Inflammatory macrophage (primary cell): ENCODE measurements around the gene HEG1.
A peak's percentile ranks its signal among the peaks of the same experiment; 100 is the strongest.

Source experiments
- DNase-seq, 2 donors: peaks; one replicate each; pipeline ENCODE4 v3.0.0-alpha.2; 2020 to 2022

The HEG1 gene

DNA sequence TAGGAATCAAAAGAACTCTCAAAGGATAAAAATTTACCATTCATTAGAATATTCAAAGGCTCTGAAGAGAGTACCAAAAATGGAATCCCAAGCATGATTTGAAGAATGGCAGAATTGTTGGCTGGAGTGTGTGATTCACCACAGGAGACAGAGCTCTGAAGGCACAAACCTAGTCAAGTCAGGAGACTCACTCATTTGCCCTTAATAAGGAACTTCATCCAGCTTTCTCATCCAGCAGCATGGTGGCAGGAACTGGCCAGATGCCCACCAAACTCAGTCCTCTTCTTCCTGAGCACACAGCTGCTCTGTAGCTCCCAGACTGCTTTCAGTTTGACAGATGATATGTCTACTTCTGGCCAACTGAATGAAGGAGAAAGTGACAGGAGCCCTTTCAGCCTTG is 16.5 kb upstream of the HEG1 start:
- DNase-seq, result peak in 1 of 2 donors; percentile 7

DNA sequence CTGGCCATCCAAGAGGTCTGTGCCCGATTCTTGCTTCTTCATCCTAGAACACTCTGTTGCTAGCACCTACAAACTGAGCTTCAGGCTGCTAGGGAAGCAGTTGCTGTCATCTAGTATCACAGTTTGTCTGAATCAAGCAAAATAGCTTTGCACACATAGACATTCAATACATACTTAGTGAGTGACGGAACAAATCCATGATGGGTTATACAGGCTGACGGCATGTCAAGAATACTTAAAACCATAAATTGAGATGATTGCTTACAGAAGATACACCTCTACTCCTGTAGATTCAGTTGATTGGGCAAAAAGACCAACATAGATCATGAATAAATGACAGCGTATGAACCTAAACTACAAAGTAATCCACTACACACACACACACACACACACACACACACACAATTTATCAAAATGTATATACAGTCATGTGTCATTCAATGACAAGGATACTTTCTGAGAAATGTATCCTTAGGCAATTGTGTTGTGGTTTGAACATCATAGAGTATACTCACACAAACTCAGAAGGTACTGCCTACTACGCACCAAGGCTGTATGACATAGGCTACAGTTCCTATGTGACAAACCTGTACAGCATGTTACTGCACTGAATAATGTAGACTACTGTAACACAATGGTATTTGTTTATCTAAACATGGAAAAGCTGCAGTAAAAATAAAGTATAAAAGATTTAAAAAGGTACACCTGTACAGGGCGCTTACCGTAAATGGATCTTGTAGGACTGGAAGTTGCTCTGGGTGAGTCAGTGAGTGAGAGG is 14.4 kb upstream of the HEG1 start:
- no peak for DNase-seq

DNA sequence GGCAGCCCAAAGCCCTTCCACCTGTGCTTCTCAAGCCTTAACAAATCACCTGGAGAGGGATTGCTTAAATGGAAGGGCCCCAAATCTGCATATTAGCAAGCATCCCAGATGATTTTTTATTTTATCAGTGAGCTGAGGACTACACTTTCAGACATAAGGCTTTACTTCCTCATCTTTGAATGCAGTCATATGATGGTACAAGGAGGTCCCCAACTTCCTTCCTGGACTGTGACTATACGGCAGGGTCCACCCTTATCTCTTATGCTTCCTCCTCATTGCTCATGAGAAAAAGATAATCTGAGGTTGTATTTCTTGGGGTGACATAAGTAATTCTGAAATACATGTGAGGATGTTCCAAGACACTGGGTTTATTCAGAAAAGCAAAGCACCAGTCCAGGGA is 13.7 kb upstream of the HEG1 start:
- DNase-seq, result peak; percentile 52 to 58

DNA sequence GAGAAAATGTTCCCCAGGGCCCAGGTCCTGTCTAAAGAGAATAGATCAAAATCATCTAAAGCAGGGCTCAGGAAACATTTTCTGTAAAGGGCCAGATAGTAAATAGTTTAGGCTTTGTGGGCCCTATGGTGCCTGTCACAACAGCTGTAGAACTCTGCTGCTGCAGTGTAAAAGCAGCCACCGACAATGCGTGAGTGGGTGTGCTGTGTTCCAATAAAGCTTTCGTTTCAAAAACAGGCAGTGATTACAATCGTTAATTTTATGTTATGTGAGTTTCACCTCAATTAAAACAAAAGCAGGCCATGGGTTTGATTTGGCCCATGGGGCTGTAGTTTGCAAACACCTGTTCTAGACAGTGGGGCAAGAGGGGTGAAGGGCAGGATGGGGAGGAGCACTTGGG is 12.5 kb upstream of the HEG1 start:
- no peak for DNase-seq

GRCh38 chr3:125067225-125067624 is 11.4 kb upstream of the HEG1 start:
- DNase-seq, result no peak

- DNase-seq, result no peak
Measured at GRCh38 chr3:125062904-125063618, 7.3 kb upstream of the HEG1 start.

GRCh38 chr3:125061646-125062045 is 5.8 kb upstream of the HEG1 start:
- DNase-seq, result no peak

DNA sequence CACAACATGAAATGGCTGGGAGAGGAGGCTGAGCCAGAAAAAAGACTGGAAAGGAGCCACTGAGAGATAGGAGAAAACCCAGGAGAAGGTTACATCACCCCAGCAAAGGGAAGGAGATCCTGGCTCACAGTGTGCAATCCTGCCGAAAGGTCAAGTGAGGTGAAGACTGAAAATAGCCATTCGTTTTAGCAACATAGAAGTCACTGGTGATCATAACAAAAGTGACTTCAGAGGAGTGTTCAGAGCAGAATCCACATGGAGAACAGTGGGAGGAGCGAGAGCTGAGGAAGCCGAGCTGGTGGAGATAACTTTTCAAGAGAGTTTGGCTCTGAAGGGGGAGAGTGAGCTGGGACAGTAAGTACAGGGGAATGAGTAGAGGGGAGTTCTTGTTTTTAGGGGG is 5.4 kb upstream of the HEG1 start:
- DNase-seq, result peak; percentile 12 to 54

DNA sequence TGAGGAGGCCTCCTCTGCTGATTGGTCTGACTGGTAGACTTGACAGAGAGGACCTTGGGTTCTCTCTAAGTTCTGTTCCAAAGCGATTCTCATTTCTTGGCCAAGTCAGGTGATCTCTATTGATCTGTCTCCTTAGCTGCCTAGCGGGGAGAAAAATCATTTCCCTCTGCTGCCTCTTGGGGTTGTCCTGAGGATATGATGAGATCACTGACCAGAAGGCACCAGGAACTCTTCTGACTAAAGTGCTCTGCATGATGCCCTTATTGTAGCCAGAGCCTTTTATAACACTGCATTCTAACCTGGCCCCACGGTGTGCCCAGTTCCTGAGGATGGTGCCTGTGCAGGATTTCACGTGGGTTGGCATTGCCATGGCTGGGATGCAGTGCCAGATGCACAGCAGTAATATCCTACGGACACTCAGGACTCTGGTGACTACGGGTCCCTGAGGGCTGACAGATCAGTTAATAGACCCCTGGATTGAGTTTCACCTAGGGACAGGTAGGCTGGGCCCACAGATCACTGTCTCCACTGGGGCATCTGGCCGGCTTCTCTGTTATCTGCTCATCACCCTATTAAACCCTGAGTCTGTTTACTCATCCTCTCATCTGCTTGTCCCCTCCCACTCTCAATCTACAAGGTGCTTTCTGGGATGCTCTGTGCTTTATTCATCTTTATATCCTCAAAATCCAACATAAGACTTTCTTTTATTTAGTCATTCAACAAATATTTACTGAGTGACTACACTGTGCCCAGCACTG is 3.9 kb upstream of the HEG1 start:
- DNase-seq, result peak in 1 of 2 donors; percentile 27

- no peak for DNase-seq
Measured at GRCh38 chr3:125058959-125059358, 3.2 kb upstream of the HEG1 start.

DNA sequence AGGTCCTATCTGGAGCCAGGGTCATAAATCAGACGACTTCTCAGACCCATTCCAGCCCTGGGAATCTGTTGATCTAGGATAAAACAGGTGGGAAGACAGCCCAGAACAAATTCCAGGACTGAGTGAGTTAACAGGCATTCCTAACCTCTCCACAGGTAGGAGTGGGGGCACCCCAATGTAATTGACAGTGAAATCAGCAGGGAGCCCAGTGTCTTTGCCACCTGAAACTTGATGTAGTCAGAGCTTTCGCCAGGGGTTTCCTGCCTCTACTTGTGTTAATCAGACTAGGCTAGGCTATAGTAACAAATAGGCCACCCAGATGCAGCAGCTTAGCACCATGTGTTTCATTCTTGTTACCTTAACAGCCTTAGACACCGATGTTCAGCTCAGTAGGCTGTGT is 2.7 kb upstream of the HEG1 start:
- DNase-seq, result no peak

GRCh38 chr3:125057186-125057850 is 1.5 kb upstream of the HEG1 start:
- DNase-seq, result no peak

DNA sequence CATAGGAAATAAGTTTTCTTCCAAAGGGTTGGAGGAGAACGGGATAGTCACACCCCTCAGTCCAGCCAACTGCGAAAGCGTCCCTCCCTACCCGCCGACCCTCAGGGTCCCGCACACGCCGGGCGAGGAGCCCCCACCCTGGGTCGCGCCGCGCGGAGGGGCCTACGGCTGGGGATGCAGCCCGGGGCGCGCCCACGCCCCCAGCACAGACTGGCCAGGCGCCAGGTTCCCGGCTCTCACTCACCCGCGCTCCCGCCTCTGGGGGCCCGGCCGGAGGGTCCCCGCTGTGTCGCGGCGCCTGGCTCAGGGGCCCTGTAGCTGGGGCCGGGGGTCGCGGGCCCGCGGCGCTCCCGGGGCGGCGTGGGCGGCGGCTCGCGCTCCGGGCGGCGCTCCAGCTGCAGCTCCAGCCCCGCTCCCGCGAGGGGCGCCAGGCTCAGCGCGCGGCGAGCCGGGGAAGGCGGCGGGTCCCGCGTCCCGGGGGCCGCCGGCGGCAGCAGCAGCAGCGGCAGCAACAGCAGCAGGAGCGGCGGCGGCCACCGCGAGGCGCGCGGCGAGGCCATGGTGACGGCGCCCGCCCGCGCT is 375 bp downstream of the HEG1 start:
- DNase-seq, result no peak

DNA sequence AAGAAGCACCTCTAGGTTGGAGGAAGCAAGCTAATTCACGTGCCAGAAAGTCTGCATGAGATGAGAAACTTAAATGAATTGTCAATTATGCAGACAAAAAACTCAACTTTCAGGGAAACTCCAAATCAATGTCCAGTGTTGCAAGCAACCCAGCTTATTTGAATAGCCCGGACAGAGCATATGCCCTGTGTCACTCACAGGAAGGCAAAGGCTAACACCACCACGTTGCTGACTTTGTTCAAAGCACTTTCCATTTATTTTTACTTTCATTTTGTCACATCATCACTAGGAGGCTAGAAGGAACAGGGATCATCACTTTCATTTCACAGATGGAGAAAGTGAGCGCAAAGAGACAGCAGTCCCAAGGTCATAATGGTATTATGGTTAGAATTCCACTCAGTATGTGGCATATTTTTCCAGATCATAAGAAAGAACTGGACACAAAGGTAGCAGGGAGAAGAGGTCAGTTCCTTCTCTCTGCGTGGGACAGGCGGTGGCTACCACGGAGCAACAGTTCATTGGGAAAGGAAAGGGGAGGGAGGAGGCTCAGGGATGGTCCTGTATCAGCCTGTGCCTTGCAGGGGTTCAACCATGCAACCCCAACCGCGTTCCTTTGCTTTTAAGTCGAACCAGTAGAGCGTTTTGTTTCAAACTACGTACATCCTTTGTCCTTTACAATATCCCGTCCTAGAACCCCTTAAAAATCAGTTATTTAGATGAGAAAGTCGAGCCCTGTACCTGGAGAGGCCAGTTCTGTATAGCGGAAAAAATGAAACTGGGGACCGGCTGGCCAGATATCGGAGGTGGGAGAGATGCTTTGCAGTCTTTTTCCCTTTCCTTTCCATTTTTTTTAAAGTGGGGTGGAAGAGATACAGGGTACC is 1.1 kb downstream of the HEG1 start:
- peak; percentile 35 to 46 for DNase-seq

GRCh38 chr3:125054062-125054448 is 1.7 kb downstream of the HEG1 start:
- DNase-seq, result no peak

- no peak for DNase-seq
Measured at GRCh38 chr3:125053304-125053699, 2.5 kb downstream of the HEG1 start.

GRCh38 chr3:125052624-125053303 is 3.0 kb downstream of the HEG1 start:
- DNase-seq, result no peak

- DNase-seq, result peak in 1 of 2 donors; percentile 31
Measured at GRCh38 chr3:125051715-125052581, 3.8 kb downstream of the HEG1 start.

GRCh38 chr3:125051205-125051604 is 4.6 kb downstream of the HEG1 start:
- no peak for DNase-seq
